HG03457 (cell line): ENCODE measurements around the gene HPDL.

Experiments
- ATAC-seq: cut with Tn5 transposase; IDR thresholded peaks from one replicate; pipeline ENCODE4 v1.9.1; 2021; ENCODE audit warnings: moderate number of reproducible peaks; ENCODE audit not compliant: unreplicated experiment

HPDL gene

DNA sequence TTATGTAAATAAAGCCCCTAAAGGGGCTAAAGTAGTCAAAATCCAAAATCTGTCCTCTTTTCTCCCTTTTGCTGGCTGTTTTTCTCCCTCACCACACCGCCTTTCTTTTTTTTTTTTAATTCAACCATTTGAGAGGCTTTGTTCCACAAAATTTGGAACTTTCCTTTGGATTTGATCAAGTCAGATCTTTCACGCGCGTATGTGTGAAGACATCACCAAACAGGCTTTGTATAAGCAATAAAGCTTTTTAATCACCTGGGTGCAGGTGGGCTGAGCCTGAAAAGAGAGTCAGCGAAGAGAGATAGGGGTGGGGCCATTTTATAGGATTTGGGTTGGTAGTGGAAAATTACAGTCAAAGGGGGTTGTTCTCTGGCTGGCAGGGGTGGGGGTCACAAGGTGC, 5.3 kb upstream of the HPDL start:
- ATAC-seq: no peak

GRCh38 chr1:45322486-45323040, 4.1 kb upstream of the HPDL start:
- ATAC-seq: no peak

DNA sequence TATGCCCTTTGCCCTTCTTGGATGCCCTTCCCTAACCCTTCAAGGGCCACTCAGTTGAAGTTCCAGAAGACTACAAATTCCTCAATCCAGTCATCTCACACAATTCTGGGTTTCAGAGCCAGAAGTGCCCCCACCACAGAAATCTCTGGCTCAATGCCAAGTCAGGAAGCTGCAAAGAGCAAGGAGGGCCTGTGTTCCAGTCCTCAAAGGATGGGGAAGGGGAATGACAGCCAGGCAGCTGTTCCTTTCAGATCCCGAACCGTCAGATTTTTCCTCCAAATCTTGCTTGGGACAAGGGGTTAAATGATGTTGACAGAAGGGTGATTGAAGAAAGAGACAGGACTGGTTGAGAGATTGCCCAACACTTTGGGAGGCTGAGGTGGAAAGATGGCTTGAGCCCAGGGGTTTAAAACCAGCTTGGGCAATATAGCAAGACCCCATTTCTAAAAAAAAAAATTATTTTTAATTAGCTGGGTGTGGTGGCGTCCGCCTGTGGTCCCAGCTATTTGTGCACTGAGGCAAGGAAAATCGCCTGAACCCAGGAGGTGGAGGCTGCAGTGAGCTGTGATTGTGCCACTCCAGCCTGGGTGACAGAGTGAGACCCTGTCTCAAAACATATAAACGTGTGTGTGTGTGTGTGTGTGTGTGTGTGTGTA, 716 bp upstream of the HPDL start:
- no peak for ATAC-seq

DNA sequence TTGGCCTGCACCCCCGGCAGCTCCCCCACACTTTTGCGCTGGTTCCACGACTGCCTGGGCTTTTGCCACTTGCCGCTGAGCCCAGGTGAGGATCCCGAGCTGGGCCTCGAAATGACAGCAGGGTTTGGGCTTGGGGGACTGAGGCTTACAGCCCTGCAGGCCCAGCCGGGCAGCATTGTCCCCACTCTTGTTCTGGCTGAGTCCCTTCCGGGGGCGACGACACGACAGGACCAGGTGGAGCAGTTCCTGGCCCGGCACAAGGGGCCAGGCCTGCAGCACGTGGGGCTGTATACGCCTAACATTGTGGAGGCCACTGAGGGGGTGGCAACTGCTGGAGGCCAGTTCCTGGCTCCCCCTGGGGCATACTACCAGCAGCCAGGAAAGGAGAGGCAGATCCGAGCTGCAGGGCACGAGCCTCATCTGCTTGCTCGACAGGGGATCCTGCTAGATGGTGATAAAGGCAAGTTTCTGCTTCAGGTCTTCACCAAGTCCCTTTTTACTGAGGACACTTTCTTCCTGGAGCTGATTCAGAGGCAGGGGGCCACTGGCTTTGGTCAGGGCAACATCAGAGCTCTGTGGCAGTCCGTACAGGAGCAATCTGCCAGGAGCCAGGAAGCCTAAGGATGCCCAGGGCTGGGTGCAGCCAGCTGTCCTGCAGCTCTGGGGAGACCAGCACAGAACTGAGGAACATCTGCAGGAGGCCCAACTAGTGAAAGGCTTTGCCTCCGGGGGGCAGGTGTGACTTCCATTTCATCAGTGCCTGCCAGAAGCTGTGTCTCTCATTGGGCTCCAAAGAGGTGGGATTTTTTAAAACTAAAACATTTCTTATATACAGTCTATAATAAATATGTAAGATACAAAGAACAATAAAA, 1.2 kb downstream of the HPDL start:
- no peak for ATAC-seq

DNA sequence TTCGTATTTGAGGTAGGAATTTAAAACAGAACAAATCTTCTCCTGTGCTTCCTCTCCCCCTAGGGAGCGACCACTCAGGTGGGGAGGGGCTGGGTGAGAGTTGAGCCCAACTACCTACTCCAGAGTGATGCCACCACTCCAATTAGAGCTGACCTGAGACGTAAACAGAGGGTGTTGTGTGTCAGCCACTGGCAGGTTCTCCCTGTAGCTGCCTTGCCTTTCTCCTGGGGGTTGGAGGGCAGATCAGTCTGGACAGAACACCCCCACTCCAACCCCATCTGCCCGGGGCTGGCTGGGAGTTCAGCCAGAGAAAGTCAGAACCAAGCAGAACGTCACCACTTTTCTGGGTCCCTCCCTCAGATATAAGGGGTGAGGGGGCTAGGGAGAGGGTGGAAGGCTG, 2.0 kb downstream of the HPDL start:
- ATAC-seq: no peak

DNA sequence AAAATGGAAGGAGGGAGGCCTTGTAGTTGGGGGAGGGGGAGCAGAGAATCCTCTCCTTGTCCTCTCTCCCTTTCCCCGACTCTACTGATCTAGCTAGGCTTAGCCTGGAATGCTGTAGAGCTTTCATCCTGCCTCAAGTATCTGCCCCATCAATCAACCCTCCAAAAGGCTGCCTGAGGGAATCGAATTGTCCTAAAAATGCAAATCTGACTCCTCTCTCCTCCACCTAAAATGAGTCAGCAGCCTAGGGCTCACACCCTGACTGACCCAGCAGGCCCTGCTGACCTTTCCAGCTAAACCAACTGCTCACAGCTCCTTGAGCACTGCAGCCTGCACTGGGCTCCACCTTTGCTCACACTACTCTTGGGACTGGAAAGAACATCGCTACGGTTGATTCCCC, 2.8 kb downstream of the HPDL start:
- ATAC-seq: no peak

- ATAC-seq: no peak
These were observed 5.0 kb downstream of the HPDL start for GRCh38 chr1:45331436-45332345.

GRCh38 chr1:45332346-45332720, 5.6 kb downstream of the HPDL start:
- ATAC-seq: no peak

- no peak for ATAC-seq
These were observed 7.9 kb downstream of the HPDL start for GRCh38 chr1:45334308-45335245.

GRCh38 chr1:45335855-45336324, 9.2 kb downstream of the HPDL start:
- ATAC-seq: no peak

GRCh38 chr1:45337630-45338325, 11.1 kb downstream of the HPDL start:
- ATAC-seq: no peak

GRCh38 chr1:45339789-45340558, 13.3 kb downstream of the HPDL start, which contains the start of the genes MUTYH and TOE1:
Gene MUTYH (minus strand): TSS chr1:45340440. CDS start chr1:45334505, 5,935 bp downstream.
Gene TOE1 (plus strand): TSS chr1:45340170. CDS start chr1:45340253, 83 bp downstream.
- peak; percentile 52 for ATAC-seq

DNA sequence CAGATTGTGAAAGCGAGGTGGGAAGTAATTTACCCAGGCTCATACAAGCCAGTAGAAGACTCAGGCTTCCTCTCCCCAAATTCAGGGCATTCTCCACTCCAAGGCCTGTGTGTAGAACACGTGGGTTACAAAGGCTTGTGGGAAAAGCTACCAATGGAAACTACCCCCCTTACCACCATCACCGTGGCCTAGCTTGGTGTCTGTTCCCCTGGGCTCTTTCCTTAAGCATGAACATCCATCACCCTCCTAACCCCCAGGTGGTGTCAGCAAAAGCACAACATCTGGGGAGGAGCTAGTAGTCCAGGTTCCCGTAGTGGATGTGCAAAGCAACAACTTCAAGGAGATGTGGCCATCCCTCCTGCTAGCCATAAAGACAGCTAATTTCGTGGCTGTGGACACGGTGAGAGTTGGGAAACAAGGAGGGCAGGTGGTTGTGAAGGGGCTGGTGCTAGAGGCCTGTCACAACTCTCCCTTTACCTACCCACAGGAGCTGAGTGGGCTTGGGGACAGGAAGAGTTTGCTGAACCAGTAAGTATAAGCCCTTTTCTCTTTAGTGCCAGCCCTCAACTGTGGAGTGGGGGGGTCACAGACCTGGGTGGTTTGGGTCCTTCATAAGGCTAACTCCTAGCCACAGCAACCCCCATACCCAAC, 14.2 kb downstream of the HPDL start:
- no peak for ATAC-seq

GRCh38 chr1:45344499-45344898, 17.8 kb downstream of the HPDL start:
- ATAC-seq: no peak

DNA sequence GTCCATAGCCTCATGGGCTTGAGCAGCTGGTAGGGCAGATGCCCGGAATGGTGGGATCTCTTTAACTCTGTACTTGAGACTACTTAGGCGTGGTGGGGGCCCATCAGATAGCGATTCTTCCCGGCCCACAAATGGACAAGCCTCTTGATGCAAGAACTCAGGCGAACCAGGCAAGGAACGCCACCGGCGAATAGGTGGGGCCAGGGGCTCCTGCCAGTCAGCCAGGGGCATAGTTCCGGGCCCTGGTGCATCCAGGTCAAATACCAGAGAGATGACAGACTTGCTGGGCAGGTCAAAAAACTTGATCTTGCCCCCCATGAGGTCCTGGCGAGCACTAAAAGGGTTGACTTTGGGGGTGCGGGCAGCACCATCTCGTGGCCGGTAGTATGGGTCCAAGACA, 18.3 kb downstream of the HPDL start:
- ATAC-seq: no peak

DNA sequence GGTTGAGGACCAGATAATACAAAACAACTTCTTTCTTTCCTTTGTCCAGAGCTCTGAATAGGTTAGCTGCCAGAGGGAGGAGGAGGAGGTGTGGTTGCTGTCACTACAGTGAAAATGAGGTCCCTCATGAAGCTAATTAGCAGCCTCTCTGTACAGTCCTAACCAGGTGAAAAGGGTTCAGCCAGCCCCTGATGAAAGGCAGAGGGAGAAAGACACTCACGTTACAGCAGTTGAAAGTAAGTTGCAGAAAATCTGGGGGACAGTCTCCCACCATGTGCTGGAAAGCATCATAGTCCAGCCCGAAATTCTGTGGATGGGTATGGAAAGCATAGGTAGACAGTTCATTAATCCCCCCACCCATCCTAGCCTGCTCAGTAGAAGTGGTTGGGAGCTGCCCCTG, 19.8 kb downstream of the HPDL start:
- no peak for ATAC-seq

DNA sequence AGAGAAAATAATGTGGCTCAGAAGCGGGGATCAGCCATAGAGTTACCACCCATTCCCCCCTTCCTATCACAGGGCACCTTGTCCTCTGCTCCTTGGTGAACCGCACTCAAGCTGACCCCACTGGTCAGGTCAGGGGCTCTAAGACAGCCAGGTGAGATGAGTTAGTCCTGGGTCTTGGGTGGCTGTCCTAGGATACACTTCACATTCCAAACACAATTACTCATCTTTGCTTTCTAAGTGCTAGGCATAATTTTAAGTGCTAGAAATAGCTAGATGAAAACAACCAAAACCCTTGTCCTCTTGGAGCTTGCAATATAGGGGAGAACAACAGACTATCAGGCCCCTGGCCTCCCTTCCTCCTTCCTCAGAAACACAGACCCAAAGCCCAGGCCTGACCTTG, 21.3 kb downstream of the HPDL start:
- no peak for ATAC-seq

- no peak for ATAC-seq
These were observed 21.9 kb downstream of the HPDL start for GRCh38 chr1:45348609-45348965.
